ENCODE measurements around the gene UBALD2.
"Not testable (repeated sequence)": the region's sequence is repeated elsewhere in the genome, so short reads cannot be mapped to it uniquely, and the experiment has no call there.

The UBALD2 gene

DNA sequence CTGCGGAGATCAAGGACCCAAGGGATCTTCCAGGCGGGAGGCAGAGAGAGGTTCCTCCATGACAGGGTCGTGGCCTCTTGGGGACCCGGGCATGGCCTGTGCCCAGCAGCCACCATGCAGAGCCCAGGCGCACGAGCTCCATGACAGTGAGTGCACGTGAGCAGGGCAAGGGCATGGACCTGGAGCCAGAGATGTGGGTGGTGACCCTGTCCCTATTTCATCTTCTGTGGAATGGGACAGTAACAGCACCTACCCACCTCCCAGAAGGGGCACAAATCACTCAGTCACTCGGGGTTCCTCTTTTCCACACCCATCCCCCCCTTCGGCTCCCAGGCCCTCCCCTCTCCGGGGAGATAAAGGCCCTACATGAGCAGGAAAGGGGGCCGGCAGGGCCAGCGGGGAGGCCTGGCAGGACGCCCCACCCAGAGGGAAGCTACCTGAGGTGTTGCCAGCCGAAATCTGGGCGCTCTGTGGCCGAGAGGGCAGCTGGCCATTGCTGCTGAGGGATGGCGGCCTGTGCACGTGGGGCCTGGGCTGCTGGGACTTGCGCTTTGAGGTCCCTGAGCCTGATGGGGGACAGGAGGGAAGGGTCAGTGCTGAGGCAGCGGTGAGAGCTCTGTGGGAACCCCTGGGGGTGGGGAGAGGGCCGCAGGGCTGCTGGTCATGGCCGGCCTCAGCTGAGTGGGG, 10.4 kb downstream of the UBALD2 start:
- no peak overlapping the region for H3K27ac ChIP-seq
- DNase-seq (ENCODE audit: low read depth, low spot score), result no peak

GRCh38 chr17:76276069-76276431, 10.9 kb downstream of the UBALD2 start:
- no peak for DNase-seq (ENCODE audit: low read depth, low spot score)
- H3K27ac ChIP-seq, result no peak overlapping the region

GRCh38 chr17:76276461-76277299, 11.5 kb downstream of the UBALD2 start:
- no peak overlapping the region for H3K27ac ChIP-seq
- DNase-seq (ENCODE audit: low read depth, low spot score), result no peak

DNA sequence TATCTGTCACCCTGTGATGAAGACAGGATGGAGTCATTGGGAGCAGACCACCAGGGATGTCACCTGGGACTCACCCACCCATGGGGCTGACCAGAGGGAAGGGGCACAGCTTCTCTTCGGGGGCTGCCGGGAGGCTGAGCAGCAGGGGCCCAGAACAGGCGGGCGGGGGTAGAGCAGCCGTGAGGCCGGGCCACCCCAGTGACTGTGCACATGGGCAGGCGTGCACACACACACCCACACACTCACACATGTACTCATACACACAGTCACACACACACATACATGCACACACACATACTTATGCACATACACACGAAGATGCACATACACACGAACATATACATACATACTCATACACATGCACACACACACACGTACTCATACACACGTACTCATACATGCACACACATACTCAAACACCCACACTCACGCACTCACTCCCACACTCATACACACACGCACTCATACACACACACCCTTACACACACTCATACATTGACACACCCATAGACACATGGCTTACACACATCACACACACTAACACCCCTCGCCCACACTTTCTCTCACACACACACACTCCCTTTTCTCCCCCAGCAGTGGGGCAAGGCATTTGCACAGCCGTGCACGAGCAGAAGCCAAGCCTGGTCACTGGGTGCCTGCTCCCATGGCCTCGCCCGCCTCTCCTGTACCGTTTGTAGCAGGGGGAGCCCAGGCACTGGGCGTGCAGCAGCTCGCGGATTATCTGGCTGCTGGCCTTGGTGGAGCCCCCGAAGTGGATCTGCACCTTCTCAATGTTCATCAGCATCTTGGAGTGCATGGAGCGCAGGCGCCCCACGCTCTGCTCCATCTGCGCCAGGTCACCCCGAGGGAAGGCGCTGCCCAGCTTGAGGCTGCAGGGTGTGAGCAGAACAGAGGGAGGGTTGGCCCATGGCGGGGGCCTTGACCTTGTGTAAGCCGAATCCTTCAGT, 12.4 kb downstream of the UBALD2 start:
- DNase-seq (ENCODE audit: low read depth, low spot score), result no peak
- H3K27ac ChIP-seq, result no peak overlapping the region

- DNase-seq (ENCODE audit: low read depth, low spot score), result no peak
- no peak overlapping the region for H3K27ac ChIP-seq
Observed at GRCh38 chr17:76278268-76278908, 13.2 kb downstream of the UBALD2 start.

DNA sequence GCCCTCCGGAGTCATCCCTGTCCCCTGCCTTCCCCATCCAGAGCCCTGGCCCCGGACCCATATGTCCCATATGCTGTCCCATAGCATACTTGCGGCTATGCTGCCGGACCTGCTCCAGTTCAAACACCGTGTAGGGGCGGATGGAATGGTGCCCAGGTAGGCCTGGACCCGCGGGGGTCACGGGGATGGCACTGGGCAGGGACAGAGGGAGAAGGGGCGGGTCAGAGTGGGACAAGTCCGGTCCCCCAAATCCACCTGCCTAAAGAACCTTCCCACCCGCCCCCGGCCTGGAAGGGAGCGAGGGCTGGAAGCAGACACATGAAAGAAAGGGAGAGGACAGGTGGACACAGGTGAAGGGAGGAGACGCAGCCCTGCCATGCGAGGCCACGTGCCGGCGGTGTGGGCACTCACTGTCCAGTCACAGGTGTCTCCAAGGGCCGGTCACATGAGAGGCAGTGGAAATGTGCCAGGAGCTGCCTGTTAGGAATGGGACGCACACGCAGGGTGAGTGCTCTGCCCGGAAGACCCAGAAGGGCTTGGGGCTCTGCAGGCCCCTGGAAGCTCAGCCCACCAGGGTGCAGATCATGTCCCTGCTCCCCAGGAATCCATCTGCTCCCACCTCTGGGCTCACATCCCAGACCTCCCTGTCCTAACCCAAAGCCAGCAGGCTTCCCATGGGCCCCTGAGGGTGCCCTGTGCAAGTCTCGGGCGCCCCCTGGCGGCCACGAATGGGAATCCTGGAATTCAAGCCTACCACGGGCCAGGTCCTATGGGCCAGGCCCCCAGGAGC, 14.0 kb downstream of the UBALD2 start:
- DNase-seq (ENCODE audit: low read depth, low spot score), result no peak
- H3K27ac ChIP-seq, result no peak overlapping the region

DNA sequence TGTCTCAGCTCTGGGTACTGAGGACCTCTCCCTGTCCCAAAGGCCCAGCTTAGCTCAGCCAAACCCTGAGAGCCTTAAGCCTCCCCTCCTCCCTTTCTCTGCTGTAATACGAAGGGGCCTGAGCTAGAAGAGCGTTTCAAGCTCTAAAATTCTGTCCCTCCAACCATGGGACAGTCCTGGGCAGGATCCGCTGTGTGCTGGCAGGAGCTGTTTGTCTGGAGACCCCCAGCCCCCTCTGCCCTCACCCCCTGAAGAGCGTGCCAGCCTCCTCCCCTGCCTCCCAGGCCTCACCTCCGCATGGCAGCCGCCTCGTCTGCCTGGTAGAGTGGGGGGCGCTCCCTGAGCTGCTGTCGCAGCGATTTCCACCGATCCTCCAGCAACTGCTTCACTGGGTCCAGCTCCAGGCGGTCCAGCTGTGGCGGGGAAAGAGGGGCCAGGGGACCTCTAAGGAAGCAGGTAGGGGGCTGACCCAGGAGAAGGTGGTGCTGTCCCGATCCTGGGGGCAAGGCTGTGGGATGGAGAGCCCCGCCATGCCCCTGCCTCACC, 14.7 kb downstream of the UBALD2 start:
- no peak for DNase-seq (ENCODE audit: low read depth, low spot score)
- H3K27ac ChIP-seq, result no peak overlapping the region

DNA sequence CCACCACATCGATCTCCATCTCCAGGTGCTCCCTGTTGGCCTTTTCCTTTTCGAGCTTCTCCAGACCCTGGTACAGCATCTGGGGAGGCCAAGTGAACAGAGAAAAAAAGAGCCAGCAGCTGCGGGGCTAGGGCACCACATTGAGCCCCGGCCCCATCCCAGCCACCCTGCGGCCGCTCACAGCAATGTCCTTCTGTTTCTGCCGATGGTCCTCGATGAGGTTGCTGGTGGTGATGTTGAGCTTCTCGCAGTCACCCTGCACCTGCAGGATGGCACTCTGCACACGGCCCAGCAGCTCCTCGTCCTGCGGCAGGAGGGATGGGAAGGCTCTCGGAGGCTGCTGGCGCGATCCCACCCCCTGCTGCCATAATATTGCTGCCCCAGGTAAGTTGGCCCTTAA, 15.5 kb downstream of the UBALD2 start:
- DNase-seq (ENCODE audit: low read depth, low spot score), result no peak
- H3K27ac ChIP-seq, result no peak overlapping the region

DNA sequence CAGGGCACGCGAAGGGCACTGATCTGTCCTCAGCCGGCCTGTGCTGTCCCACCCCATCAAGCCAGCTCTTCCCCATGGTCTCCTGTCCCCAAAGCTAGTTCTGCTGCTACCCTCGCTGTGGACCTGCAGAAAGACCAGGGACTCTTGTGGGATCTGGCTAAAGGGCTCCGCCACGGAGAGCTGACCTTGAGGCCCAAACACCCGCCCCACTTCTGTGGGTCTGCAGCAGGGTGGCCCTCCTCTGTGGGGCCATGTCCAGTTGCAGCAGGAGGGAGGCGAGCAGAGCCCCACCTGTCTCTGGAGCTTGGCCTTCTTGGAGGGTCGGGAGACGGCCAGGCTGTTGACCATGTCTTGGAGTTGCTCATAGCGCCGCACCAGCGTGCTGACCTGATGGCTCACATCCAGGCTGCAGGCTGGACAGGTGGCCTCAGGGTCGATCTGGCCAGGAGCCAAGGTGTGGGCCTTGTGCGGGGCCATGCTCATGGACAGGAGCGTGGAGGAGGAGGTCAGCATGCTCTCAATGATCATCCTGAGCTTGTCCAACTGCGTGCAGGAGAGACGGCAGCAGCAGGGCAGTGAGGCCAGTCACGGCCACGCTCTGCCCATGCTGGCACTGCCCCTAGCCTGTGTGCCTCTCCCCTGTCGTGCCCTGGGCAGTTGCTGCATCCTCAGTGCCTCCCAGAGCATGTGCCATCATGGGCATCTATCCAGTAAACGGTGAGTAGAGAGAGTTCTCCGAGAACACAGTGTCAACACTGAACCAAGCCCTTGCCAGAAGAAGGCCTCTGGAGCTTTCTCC, 16.6 kb downstream of the UBALD2 start:
- DNase-seq (ENCODE audit: low read depth, low spot score), result no peak
- no peak overlapping the region for H3K27ac ChIP-seq

GRCh38 chr17:76292567-76292966, 27.4 kb downstream of the UBALD2 start:
- no peak for DNase-seq (ENCODE audit: low read depth, low spot score)
- H3K27ac ChIP-seq, result no peak overlapping the region

DNA sequence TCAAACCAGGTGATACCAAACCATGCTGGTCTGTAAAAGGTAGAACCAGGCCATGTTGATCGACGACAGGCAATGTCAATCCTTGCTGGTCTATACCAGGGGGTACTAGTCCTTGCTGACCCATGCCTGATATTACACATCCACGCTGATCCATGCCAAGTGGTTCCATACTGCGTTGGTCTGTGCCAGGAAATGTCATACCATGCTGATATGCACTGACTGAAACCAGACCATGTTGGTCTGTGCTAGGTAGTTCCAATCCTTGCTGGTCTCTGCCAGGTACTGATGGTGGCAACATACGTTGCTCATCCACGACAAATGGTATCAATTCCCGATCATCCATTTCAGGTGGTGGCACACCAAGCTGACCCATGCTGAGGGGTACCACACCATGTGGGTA, 28.0 kb downstream of the UBALD2 start:
- no peak for DNase-seq (ENCODE audit: low read depth, low spot score)
- no peak overlapping the region for H3K27ac ChIP-seq

DNA sequence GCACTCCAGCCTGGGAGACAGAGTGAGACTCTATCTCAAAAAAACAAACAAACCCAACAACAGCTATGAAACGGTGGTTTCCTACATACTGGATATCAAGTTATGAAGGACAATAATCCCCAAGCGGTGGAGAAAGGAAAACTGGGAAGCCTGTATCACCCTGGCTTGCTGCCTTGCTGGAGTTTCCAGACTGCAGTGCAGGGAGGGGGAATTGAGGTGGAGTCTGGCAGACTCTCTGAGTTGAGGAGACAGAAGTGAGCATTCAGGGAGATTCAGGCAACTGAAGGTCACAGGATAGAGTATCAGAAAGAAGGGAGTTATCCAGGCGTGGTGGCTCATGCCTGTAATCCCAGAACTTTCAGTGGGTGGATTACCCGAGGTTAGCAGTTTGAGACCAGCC, 31.0 kb downstream of the UBALD2 start:
- DNase-seq (ENCODE audit: low read depth, low spot score), result no peak
- no peak overlapping the region for H3K27ac ChIP-seq

GRCh38 chr17:76296889-76297288, 31.7 kb downstream of the UBALD2 start:
- no peak overlapping the region for H3K27ac ChIP-seq
- DNase-seq (ENCODE audit: low read depth, low spot score), result no peak

- no peak overlapping the region for H3K27ac ChIP-seq
- DNase-seq (ENCODE audit: low read depth, low spot score), result no peak
Observed at GRCh38 chr17:76297436-76297835, 32.3 kb downstream of the UBALD2 start.

GRCh38 chr17:76304226-76305134, 39.3 kb downstream of the UBALD2 start:
- DNase-seq (ENCODE audit: low read depth, low spot score), result no peak
- no peak overlapping the region for H3K27ac ChIP-seq

- H3K27ac ChIP-seq; DNase-seq (ENCODE audit: low read depth, low spot score): not testable (repeated sequence)
Observed at GRCh38 chr17:76305135-76305454, 39.9 kb downstream of the UBALD2 start.

- no peak overlapping the region for H3K27ac ChIP-seq
- no peak for DNase-seq (ENCODE audit: low read depth, low spot score)
Observed at GRCh38 chr17:76307299-76307965, 42.3 kb downstream of the UBALD2 start.

Measured in epithelial cell of prostate (primary cell).